ENCODE results near the gene UQCRHL.
A peak's percentile ranks its signal among the peaks of the same experiment; 100 is the strongest.
"Not testable (repeated sequence)": the region's sequence is repeated elsewhere in the genome, so short reads cannot be mapped to it uniquely, and the experiment has no call there.

UQCRHL gene

GRCh38 chr1:15807549-15807948 lies at the start of gene UQCRHL:
Gene UQCRHL (minus strand): TSS chr1:15807649. CDS start chr1:15807649, 0 bp downstream.
- not testable (repeated sequence) for DNase-seq

DNA sequence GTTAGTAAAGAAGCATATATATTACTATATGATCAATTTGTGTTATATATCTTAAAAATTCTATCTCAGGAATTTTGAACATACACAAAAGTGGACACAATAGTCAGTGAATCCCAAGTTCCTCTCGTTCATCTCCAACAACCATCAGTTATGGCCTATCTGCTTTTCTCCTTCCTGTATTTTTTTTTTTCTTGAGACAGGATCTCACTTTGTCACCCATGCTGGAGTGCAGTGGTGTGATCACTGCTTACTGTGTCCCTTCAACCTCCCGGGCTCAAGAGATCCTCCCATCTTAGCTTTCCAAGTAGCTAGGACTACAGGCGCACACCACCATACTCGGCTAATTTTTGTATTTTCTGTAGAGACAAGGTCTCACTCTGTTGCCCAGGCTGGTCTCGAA lies 49.4 kb upstream of the UQCRHL start:
- no peak for DNase-seq

- DNase-seq, result no peak
Observed at GRCh38 chr1:15852828-15853302, 45.4 kb upstream of the UQCRHL start.

DNA sequence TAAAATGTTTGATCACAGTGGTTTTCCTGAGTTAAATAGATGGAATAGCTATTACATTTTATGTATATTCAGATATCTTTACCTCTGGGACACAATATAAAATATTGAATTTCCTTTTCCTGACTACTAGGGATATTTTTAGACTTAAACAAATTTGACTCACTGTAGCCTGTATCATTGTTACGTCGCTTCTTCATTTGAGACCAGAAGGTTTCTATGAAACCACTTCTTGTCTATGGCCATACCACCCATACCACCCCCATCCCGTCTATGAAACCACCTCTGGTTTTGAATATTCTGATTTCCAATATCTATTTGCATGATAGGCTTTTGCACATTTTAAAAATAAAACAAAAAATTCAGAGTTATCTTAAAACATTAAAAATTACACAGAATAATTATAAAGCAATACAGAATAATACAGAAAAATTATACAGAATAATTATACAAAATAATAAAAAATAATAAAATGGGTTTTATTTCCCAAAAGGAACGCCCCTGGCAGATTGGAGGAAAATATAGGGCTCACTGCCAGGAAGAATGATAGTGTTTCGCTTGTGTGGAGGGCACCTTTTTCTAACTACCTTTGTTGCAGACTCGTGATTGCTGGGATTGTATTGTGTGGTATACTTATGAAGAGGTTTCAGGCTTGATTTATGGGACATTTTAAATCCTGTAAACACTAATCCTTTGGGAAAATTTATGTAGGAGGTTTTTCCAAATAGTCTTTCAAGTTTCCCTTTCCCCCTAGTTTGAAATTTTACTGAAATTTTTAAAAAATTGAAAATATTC lies 44.8 kb upstream of the UQCRHL start:
- DNase-seq, result no peak

GRCh38 chr1:15851210-15852035 lies 44.0 kb upstream of the UQCRHL start:
- no peak for DNase-seq

DNA sequence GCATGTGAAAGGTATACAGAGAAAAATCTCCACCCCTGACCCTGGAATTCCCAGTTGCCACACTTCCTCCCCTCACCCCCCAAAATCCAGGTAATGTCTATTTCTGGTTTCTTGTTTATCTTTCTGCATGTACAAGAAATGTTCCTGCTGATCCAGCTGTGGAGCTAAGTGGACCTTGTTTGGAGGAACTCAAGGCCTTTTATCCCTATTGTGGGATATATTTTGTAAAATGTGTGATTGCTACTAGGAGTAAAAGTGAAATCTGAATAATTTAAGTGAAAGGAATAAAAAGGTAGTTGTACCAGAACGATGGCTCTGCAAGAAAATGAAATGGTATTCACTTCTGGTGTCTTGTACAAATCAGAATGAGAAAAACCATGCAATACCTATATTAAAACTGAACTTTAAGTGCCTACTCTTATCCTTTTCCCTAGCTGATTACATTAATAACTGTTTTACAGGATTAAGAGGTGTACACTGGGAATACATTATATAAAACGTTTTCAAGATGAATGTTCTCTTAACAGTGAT lies 43.1 kb upstream of the UQCRHL start:
- no peak for DNase-seq

DNA sequence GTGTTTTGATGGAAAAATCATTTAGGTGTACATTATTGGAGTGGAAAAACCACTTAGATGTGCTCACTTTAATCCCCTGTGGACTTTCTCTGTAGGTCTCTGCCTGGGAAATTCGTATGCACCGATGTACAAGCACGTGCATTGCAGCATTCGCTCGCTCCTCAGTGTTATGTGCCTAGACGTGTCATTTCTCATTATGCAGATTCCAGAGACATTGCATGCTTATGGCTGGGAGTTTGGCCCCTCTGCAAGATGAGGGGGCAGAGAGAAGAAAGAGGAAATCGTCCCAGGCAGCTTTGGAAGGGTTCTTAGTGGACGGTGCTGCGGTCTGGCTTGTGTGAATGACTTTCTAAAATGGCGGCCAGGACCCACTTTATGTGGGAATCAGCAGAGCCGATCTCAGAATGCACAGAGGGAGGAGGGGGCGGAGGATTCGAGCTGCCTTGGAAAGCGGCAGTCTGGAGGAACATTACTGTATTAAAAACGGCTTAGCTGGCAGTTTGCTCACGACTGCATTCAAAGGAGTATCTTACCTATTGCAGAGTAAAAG lies 42.4 kb upstream of the UQCRHL start:
- DNase-seq, result peak; percentile 28

- DNase-seq, result peak; percentile 71
Observed at GRCh38 chr1:15848929-15849774, 41.7 kb upstream of the UQCRHL start.

DNA sequence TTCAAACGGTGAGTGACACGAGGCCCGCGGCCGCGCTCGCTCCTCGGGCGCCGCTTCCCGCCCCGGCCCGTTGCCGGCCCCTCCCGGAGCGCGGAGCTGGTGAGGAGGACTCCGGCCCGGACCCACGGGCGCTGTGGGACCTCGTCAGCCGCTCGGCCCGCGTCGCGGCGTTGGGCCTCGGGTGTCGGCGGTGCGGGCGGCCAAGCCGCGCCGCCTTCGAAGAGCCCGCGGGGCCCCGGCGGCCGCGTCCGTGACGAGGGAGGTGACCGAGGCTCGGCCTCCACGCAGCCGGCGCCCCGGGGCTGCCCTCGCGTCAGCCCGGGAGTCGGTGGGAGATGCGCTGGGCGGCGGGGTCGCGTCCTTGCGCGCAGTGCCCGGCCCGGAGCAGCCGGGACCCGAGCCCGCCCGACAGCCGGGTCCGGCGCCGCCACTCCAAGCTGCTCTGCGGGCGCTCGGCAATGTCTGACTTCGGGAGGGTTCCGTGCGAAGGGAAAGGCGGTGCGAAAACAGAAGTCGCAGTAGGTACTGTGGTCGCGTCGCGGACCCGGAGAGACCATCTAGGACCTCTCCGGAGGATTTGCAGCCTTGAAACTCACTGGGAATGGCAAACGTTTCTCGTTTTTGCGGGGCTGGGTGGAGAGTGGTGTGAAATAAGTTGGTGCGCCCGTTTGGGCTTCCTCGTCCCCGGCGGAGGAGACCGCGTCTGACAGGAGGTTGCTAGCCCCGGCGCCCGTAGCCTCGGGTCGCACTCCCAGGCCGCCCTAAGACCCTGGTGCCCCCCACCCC lies 40.9 kb upstream of the UQCRHL start:
- DNase-seq, result peak; percentile 61

DNA sequence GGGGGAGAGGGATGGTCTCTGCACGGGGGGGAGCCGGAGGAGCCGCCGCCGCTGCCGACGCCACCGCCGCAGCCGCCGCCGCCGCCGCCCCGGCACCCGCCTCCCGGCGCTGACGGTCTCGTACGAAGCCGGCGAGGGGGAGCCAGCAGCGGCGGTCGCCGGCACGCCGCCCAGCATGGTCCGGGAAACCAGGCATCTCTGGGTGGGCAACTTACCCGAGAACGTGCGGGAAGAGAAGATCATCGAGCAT lies 40.4 kb upstream of the UQCRHL start:
- DNase-seq, result no peak

DNA sequence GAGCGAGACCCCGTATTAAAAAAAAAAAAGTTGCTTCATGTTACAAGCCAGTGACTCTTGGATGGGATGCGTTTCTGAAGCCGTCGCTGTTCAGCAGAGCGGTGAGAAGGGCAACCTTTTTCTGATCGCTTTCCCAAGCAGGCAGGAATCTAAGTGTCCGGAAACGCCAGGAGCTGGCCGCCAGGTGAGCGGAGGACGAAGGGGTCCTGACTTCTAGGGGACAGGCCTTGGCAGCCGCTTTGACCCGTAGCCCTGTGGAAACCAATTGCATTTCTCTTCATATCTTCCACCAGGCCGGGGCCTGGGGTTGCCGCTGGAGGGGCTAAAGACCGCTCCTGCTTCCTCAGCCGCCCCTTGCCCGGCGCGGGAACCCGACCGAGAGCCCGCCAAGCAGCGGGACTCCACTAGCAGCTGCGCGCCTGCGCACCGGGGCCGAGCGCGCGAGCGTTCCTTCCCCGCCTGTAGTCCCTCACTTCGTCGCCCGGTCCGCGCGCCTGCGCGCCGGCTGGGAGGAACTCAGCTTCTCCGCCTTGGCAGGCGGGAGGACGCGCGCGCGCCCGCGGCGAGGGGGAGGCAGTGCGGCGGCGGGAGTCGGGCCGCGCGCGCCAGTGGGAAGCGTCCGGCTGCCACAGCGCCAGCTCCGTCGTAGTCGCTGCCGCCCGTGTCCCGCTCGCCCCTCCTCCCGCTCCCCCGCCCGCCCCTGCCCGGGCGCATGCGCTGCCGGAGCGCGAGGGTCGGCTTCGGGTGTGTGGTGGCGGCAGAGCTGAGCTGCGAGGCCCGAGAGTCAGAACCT lies 39.8 kb upstream of the UQCRHL start, which contains the start of gene SPEN:
Gene SPEN (plus strand): TSS at position 608 of the 793 bp plus-strand sequence. CDS start 361 bp downstream, outside the sequence.
- DNase-seq, result peak; percentile 99

DNA sequence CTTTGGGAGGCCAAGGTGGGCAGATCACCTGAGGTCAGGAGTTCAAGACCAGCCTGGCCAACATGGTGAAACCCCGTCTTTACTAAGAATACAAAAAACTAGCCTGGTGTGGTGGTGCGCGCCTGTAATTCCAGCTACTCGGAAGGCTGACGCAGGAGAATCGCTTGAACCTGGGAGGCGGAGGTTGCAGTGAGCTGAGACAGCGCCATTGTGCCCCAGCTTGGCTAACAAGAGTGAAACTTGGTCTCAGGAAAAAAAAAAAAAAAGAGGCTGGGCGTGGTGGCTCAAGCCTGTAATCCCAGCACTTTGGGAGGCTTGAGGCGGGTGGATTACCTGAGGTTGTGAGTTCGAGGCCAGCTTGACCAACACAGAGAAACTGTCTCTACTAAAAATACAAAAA lies 38.6 kb upstream of the UQCRHL start:
- DNase-seq, result not testable (repeated sequence)

- DNase-seq, result no peak
Observed at GRCh38 chr1:15843826-15844572, 36.5 kb upstream of the UQCRHL start.

- DNase-seq, result no peak
Observed at GRCh38 chr1:15838721-15839120, 31.3 kb upstream of the UQCRHL start.

DNA sequence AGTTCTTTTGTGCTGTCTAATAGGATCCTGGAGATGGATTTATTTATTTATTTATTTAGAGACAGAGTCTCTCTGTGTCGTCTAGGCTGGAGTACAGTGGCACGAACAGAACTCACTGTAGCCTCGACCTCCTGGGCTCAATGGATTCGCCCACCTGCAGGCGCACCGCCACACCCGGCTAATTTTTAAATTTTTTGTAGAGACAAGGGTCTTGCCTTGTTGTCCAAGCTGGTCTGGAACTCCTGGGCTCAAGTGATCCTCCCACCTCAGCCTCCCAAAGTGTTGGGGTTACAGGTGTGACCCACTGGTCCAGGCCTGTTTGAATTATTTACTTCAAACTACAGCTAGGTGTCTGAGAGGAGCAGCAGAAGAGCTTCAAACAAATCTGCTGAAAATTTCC lies 30.5 kb upstream of the UQCRHL start:
- DNase-seq, result no peak

- peak; percentile 37 for DNase-seq
Observed at GRCh38 chr1:15836772-15837669, 29.6 kb upstream of the UQCRHL start.

GRCh38 chr1:15836511-15836771 lies 29.0 kb upstream of the UQCRHL start:
- DNase-seq, result not testable (repeated sequence)

GRCh38 chr1:15835741-15836510 lies 28.5 kb upstream of the UQCRHL start:
- DNase-seq, result peak; percentile 100

All from CD4-positive, alpha-beta T cell treated with Interleukin-17A for 4 hours (primary cell).